HG02763 (cell line): ENCODE measurements around the gene UST.

Source experiments
- ATAC-seq: cut with Tn5 transposase; IDR thresholded peaks from one replicate; pipeline ENCODE4 v1.9.1; 2021; ENCODE audit warnings: mild to moderate bottlenecking, moderate library complexity; ENCODE audit not compliant: unreplicated experiment

Gene UST

GRCh38 chr6:148795563-148795962, 48.7 kb downstream of the UST start:
- ATAC-seq, result no peak

- ATAC-seq, result no peak
Observed at GRCh38 chr6:148799647-148800046, 52.8 kb downstream of the UST start.

GRCh38 chr6:148800536-148800935, 53.7 kb downstream of the UST start:
- ATAC-seq, result no peak

- no peak for ATAC-seq
Observed at GRCh38 chr6:148803979-148804378, 57.1 kb downstream of the UST start.

GRCh38 chr6:148805777-148806176, 58.9 kb downstream of the UST start:
- ATAC-seq, result no peak

- ATAC-seq, result no peak
Observed at GRCh38 chr6:148807784-148808183, 61.0 kb downstream of the UST start.

GRCh38 chr6:148808786-148809304, 62.0 kb downstream of the UST start:
- no peak for ATAC-seq

GRCh38 chr6:148811459-148811858, 64.6 kb downstream of the UST start:
- no peak for ATAC-seq

GRCh38 chr6:148814082-148814790, 67.4 kb downstream of the UST start:
- no peak for ATAC-seq

- ATAC-seq, result no peak
Observed at GRCh38 chr6:148814869-148815268, 68.0 kb downstream of the UST start.

GRCh38 chr6:148816117-148816516, 69.3 kb downstream of the UST start:
- ATAC-seq, result no peak

- no peak for ATAC-seq
Observed at GRCh38 chr6:148817689-148818088, 70.9 kb downstream of the UST start.

- ATAC-seq, result no peak
Observed at GRCh38 chr6:148818939-148819575, 72.2 kb downstream of the UST start.

GRCh38 chr6:148819852-148820251, 73.0 kb downstream of the UST start:
- ATAC-seq, result no peak

GRCh38 chr6:148822819-148823218, 76.0 kb downstream of the UST start:
- ATAC-seq, result no peak

- no peak for ATAC-seq
Observed at GRCh38 chr6:148824291-148824690, 77.5 kb downstream of the UST start.

GRCh38 chr6:148824960-148825359, 78.1 kb downstream of the UST start:
- no peak for ATAC-seq

GRCh38 chr6:148825492-148825891, 78.7 kb downstream of the UST start:
- no peak for ATAC-seq

- no peak for ATAC-seq
Observed at GRCh38 chr6:148827416-148828045, 80.7 kb downstream of the UST start.

- ATAC-seq, result no peak
Observed at GRCh38 chr6:148828047-148828446, 81.2 kb downstream of the UST start.

GRCh38 chr6:148829415-148830101, 82.7 kb downstream of the UST start:
- ATAC-seq, result no peak
